G401 (cell line): Measurements from ENCODE around the gene PLIN3. TPM values are rescaled to one million over a fixed set of nuclear protein-coding genes. Genes with fewer than 3 reads are reported as not detected.
"Not testable (repeated sequence)": the region's sequence is repeated elsewhere in the genome, so short reads cannot be mapped to it uniquely, and the experiment has no call there.

Experiments
- DNase-seq: peaks from one replicate; pipeline ENCODE4 v3.0.0-alpha.2; 2015; ENCODE audit warnings: low spot score
- in situ Hi-C: cut with HindIII; loops from 2 replicates; pipeline ENCODE4 v1.10.0; 2016; ENCODE audit warnings: low sequenced_read_pairs, mixed read lengths
- total RNA-seq: library from RNA; depleted of rRNA; stranded (reverse); fragments of >200 nt; shearing (Covaris generic); gene quantifications from 2 replicates; pipeline ENCODE4 v1.2.3, GENCODE V29; 2014

Gene PLIN3
- total RNA-seq, 1 experiment from 2014 or later = 231 TPM

GRCh38 chr19:4897146-4897545, 29.7 kb upstream of the PLIN3 start:
- in situ Hi-C loops = no loop called here
- no peak for DNase-seq

GRCh38 chr19:4896372-4896771, 28.9 kb upstream of the PLIN3 start:
- in situ Hi-C loops = no loop called here
- no peak for DNase-seq

- in situ Hi-C loops, DNase-seq: not testable (repeated sequence)
Observed at GRCh38 chr19:4892962-4893361, 25.5 kb upstream of the PLIN3 start.

GRCh38 chr19:4891066-4891465, 23.6 kb upstream of the PLIN3 start:
- in situ Hi-C loops = no loop called here
- no peak for DNase-seq

GRCh38 chr19:4889034-4889815, 21.8 kb upstream of the PLIN3 start:
- peak; percentile 44 for DNase-seq
- in situ Hi-C loops = no loop called here

- DNase-seq, in situ Hi-C loops: not testable (repeated sequence)
Observed at GRCh38 chr19:4887803-4888202, 20.3 kb upstream of the PLIN3 start.

- DNase-seq, in situ Hi-C loops: not testable (repeated sequence)
Observed at GRCh38 chr19:4884993-4885392, 17.5 kb upstream of the PLIN3 start.

GRCh38 chr19:4882874-4883273, 15.4 kb upstream of the PLIN3 start:
- DNase-seq, in situ Hi-C loops: not testable (repeated sequence)

GRCh38 chr19:4879041-4879440, 11.6 kb upstream of the PLIN3 start:
- in situ Hi-C loops = no loop called here
- DNase-seq = no peak

GRCh38 chr19:4878491-4878968, 11.1 kb upstream of the PLIN3 start:
- no peak for DNase-seq
- in situ Hi-C loops = no loop called here

GRCh38 chr19:4877753-4878490, 10.5 kb upstream of the PLIN3 start:
- in situ Hi-C loops = no loop called here
- peak; percentile 34 for DNase-seq

GRCh38 chr19:4873930-4874329, 6.5 kb upstream of the PLIN3 start:
- in situ Hi-C loops = no loop called here
- DNase-seq = no peak

- DNase-seq = no peak
- in situ Hi-C loops = no loop called here
Observed at GRCh38 chr19:4871711-4872110, 4.2 kb upstream of the PLIN3 start.

GRCh38 chr19:4870025-4870700, 2.7 kb upstream of the PLIN3 start:
- in situ Hi-C loops = no loop called here
- DNase-seq = no peak

- in situ Hi-C loops = no loop called here
- no peak for DNase-seq
Observed at GRCh38 chr19:4868286-4868834, 893 bp upstream of the PLIN3 start.

GRCh38 chr19:4866595-4867424, 657 bp downstream of the PLIN3 start:
- in situ Hi-C loops = no loop called here
- no peak for DNase-seq

GRCh38 chr19:4861147-4861546, 6.3 kb downstream of the PLIN3 start:
- in situ Hi-C loops = no loop called here
- no peak for DNase-seq

- DNase-seq = no peak
- in situ Hi-C loops = no loop called here
Observed at GRCh38 chr19:4859697-4860096, 7.8 kb downstream of the PLIN3 start.

- DNase-seq, in situ Hi-C loops: not testable (repeated sequence)
Observed at GRCh38 chr19:4856468-4856867, 11.0 kb downstream of the PLIN3 start.
